Retinal pigment epithelial cell (primary cell): Measurements from ENCODE around the gene CLCN1.

ENCODE experiments used
- DNase-seq: peaks from one replicate; pipeline ENCODE4 v3.0.0-alpha.2; 2010; ENCODE audit warnings: low read depth
- H3K4me3 ChIP-seq: 2 replicates; pipeline ENCODE4 v1.5.1; 2011; ENCODE audit warnings: mild to moderate bottlenecking, low read length, control low read depth, moderate library complexity
- CTCF ChIP-seq: conservative IDR thresholded peaks from 2 replicates; pipeline ENCODE4 v1.5.1; 2011; ENCODE audit warnings: low read depth, low read length, control low read depth, inconsistent platforms

The CLCN1 gene

DNA sequence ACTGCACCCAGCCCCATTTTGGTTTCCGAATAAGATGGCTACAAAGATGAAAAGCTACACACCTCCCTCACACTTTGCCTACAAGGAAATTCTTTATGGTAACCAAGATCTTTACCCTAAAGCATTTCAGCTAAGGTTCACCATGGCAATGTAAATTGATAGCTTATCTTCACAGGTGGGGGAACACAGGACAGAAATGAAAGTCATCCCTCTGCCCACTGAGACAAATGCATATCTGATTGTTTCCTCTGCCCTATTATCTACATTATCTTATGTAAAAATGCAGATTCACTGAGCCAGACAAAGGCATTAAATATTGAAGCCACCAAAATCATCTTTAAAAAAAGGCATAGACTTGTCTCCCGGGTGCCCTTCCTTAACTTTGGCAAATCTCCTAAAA lies 34.4 kb upstream of the CLCN1 start:
- no peak for TF ChIP-seq CTCF
- no peak overlapping the region for H3K4me3 ChIP-seq
- DNase-seq, result no peak

GRCh38 chr7:143282124-143282523 lies 33.8 kb upstream of the CLCN1 start:
- DNase-seq, result no peak
- H3K4me3 ChIP-seq, result no peak overlapping the region
- no peak for TF ChIP-seq CTCF

DNA sequence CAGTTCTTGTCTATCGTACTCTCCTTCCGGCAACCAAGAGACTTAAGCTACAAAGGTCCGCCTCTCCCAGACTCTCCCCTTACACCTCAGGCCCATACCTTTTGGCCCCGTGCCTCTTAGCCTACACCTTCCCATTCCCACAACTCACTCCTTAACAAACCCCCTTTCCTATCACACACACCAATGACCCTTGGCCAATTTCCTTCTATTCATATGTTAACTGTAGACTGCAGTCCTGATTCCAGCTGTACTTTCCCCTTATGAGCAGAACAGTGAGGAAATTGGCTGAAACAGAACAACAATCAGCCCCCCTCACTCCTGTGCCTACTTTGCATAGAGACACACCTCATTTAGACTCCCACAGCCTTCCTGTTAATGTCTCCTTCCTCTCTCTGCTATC lies 32.5 kb upstream of the CLCN1 start:
- DNase-seq, result no peak
- no peak overlapping the region for H3K4me3 ChIP-seq
- no peak for TF ChIP-seq CTCF

DNA sequence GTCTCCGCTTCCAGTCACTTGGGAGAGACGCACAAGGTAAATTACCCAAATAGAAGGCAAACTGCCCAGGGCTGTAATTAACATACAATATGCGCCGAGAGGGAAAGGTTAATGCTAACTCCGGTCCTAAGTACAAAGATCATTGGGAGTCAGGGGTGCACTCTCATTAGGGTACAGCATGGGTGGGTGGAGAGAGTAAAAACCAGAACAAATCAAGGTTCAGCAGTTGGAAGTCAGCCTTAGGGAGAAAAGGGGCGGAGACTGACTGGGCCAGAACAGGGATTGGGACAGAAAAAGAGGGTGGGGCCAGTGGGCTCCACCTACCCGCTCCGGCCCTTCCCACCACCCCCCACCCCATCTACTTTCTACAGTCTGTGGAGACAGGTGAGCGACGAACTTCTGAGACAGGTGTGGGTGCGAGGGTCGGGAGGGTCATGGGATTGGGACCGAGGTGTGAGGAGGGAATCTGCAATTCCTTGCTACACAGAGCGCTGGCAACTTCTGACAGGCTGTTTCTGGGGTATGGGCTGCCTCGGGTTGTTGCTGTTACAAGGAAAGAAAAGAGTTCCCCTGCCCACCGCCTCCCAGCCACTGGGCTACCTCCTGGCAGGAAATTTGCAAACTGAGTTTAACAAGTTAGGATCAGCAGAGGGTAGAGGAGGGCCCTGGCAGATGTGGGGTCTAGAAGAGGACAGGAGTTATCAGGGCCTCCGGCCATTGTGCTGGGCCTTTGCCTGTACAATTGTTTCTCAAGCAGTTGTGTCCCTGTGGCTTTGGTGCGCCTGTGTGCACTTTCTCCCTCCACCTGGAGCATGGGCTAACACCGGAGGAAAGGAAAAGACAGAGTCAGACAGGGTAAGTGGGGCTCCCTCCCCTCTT lies 31.1 kb upstream of the CLCN1 start, which contains the start of gene TMEM139:
TSS of gene TMEM139 (plus strand) at position 368 of the 879 bp plus-strand sequence. CDS start 1,000 bp downstream, outside the sequence.
- DNase-seq, result no peak
- no peak for TF ChIP-seq CTCF
- peak within 1 kb of the TSS; percentile 46 for H3K4me3 ChIP-seq

DNA sequence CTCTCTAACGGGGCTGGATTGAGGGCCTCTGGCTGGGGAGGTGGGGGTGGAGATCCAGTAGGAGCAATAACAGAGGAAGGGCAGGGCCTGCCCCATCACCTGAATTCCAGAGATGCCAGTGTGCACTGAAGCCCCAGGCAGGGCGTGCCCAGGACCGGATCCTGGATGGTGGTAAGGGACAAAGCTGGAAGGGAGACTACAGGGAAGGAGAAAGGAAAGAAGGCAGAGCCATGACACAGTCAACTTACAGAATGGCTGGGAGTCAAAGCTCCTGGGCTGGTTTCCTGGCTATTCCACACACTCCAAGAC lies 30.5 kb upstream of the CLCN1 start:
- peak overlapping the region; percentile 46 for H3K4me3 ChIP-seq
- no peak for TF ChIP-seq CTCF
- no peak for DNase-seq

DNA sequence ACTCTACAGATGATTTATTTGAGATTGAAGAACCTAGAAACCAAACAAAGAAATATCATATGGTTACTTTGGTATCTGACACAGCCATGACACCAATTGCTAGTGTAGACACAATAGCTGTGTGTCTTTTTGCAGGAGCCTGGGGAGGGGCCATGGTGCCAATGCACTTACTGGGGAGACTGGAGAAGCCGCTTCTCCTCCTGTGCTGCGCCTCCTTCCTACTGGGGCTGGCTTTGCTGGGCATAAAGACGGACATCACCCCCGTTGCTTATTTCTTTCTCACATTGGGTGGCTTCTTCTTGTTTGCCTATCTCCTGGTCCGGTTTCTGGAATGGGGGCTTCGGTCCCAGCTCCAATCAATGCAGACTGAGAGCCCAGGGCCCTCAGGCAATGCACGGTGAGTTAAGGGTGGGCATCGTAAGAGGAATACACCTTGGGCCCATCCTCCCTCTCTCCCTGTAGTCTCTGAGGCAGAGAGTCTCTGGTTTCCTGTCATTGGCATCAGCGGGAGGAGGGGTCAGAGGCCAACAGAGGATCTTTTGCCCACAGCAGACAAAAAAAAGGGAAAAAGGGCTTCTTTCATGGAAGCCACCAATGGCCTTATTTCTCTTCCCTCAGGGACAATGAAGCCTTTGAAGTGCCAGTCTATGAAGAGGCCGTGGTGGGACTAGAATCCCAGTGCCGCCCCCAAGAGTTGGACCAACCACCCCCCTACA lies 29.9 kb upstream of the CLCN1 start:
- DNase-seq, result no peak
- no peak for TF ChIP-seq CTCF
- peak overlapping the region; percentile 46 for H3K4me3 ChIP-seq

- H3K4me3 ChIP-seq, result no peak overlapping the region
- TF ChIP-seq CTCF, result no peak
- DNase-seq, result no peak
Measured at GRCh38 chr7:143286522-143286890, 29.4 kb upstream of the CLCN1 start.
